Mammary epithelial cell (primary cell): Measurements from ENCODE around the gene CDH11.

Experiments used
- CTCF ChIP-seq, 2 donors: IDR thresholded peaks in 1 of 2; conservative IDR thresholded peaks in 1 of 2; 2 replicates each; pipeline ENCODE4 v1.5.1; 2011 to 2012; ENCODE audit warnings: inconsistent platforms in 2 of 2, low read length in 2 of 2, mild to moderate bottlenecking in 2 of 2, control low read depth in 1 of 2, low read depth in 1 of 2; ENCODE audit not compliant: insufficient read depth in 1 of 2; ENCODE audit errors: extremely low read depth in 1 of 2
- EZH2 ChIP-seq: IDR thresholded peaks from 2 replicates; pipeline ENCODE4 v1.6.1; 2012; ENCODE audit warnings: low read length, inconsistent platforms, borderline replicate concordance

GRCh38 chr16:64975821-64976220 is 146.0 kb downstream of the CDH11 start:
- TF ChIP-seq CTCF (conservative IDR thresholded peaks at IDR 0.05 in 1 of 2, IDR thresholded peaks at IDR 0.05 in 1 of 2; ENCODE audit: extremely low read depth in 1 of 2, insufficient read depth in 1 of 2, low read depth in 1 of 2, low read length in 2 of 2) (no peak), EZH2 (no peak)
